Left forelimb (tissue), 1 donor: ENCODE data around the gene ZNF784.

Experiments
- DNase-seq: peaks from one replicate; pipeline ENCODE4 v3.0.0-alpha.2; 2018; ENCODE audit warnings: low spot score

The ZNF784 gene

DNA sequence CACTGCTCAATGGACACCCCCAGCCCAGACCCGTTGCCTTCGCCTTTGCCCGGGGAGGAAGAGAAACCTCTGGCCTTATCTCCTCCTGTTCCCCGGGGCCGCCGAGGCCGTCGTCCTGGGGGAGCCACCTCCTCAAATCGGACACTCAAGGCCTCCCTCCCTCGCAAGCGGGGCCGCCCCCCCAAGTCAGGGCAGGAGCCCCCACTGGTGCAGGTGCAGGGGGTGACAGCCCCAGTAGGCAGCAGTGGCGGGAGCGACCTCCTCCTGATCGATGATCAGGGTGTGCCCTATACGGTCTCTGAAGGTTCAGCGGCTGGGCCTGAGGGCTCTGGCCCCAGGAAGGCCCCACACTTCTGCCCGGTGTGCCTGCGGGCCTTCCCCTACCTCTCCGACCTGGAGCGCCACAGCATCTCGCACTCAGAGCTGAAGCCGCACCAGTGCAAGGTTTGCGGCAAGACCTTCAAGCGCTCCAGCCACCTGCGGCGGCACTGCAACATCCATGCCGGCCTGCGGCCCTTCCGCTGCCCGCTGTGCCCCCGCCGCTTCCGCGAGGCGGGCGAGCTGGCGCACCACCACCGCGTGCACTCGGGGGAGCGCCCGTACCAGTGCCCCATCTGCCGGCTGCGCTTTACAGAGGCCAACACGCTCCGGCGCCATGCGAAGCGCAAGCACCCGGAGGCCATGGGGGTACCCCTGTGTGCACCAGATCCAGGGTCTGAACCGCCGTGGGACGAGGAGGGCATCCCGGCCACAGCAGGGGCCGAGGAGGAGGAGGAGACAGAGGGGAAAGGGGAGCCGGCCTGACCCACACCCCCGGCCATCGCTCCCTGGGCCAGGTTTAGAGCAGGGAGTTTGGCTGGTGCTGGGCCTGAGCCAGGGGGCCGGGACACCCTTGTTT lies 22.0 kb downstream of the ZNF784 start:
- DNase-seq, result no peak

DNA sequence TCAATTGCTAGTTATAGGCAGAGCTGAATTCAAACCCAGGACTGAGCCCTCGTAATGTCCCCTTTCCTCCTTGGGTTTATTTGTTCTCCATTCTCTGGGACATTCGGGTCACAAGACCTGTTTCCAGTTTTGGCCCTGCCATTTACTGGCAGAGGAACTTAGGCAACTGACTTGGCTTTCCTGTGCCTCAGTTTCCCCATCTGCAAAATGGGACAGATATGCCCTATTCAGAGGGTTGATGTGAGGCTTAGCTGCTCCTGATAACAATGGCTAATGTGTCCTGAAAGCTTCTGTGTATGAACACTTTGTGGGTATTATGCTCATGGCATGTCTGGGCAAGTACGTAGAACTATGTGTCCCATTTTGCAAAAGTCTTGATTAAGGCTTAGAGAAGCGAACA lies 23.3 kb downstream of the ZNF784 start:
- no peak for DNase-seq

DNA sequence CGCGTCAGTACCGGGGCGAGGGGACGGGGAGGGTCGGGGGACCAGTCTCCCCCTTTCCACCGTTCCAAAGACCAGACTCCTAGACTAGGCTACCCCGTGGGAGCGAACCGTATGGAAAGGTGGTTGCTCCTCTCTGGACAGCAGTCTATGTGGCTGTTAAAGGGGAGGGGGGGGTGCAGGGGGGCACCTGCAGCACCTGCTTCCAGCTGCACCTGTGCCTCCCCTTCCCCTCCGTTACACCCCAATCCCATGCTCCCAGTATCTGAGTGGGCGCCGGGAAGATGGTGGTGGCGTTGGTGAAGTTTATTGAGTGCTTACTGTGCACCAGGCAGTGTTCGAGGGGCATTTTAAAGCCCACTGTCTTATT lies 23.7 kb downstream of the ZNF784 start:
- no peak for DNase-seq

DNA sequence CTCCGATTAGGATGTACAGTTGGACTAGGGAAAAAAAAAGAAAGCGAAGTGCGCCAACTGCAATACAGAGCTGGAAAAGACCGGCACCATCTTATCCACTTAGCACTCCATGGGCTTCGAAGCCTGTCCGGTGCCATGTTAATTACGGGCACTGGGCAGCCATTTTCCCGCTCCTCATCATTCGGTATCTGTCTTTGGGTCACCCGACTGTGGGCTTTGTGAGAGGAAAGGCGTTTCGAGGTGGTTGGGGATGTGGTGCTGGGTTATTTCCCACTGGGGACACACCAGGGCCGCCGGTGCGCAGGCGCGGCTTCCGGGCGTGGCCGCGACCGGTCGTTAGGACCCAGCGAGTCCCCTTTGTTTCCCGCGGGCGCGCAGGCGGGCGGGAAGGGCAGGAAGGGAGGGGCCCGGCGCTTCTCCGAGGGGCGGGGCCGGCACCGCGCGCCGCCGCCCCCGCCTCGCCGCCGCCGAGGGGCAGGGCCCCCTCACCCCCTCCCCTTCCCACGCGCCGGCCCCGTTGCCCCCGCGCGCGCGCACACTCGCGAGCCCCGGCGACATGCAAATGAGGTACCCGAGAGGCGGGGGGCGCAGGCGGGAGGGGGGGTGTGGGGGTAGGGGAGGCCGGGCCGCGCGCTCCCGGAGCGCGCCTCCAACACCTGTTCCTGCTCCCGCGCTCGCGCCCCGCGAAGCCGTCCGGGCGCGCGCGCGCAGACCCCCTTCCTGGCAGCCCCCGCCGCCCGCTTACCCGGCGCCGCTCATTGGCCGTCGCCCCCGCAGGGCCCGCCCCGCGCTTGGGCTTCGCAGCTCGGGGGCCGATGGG lies 24.3 kb downstream of the ZNF784 start, which contains the start of gene ZNF524:
Gene ZNF524, plus strand, starts transcription at position 447 of the 820 bp plus-strand sequence. CDS start 1,825 bp downstream, outside the sequence.
- DNase-seq, result peak; percentile 95

DNA sequence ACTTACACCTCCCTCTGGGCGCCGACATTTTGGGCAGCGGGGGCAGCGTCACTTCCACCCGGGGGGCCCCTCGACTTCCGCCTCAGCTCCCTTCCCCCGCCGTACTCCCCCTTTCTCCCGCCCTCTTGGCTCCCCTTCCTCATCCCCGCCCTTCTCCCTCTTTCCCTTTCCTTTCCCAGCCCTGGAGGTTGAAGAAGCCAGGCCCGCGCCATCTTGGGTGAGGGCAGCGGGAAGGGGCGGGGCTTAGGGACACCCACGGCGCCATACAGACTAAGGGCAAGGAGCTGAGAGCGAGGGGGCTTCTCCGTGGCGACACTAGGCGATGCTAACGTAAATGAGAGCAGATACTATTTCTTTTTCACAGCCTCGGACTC lies 24.9 kb downstream of the ZNF784 start, which contains the start of gene FIZ1:
Gene FIZ1, minus strand, starts transcription at position 50 of the 374 bp plus-strand sequence. CDS start 1,652 bp downstream, outside the sequence.
- peak; percentile 100 for DNase-seq

DNA sequence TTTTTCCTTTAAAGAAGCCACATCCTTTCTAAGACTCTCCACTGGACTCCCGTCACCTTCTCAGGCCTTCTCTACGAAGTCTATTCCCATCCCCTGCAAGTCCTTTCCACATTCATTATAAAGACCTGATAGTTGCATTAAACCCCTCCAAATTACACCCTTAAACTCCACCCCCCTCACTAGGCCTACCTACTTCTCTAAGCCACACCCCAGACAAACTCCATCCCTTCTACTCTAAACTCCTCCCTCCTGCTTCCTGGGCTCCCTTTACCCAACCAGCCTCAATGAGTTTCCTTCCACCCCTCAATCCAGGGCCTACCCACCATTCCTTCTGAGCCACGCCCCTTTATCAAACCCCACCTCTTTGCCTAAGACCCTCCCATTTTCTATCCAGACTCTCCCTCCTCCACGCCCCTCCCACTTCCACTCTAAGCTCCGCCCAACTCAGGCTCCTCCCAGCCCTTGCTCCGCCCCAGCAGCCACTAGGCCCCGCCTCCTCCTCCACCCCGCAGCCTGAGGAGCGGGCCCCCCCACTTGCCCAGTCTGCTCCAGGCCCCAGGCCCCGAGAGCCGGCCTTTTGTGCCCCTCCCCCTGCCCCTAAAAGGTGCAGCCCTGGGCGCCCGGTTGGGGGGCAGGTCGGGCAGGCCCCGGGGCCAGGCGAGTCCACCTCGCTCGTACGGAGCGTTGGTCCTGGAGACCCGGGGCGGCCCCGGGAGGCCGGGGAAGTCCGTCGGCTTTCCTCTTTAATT lies 25.5 kb downstream of the ZNF784 start:
- peak; percentile 95 for DNase-seq

DNA sequence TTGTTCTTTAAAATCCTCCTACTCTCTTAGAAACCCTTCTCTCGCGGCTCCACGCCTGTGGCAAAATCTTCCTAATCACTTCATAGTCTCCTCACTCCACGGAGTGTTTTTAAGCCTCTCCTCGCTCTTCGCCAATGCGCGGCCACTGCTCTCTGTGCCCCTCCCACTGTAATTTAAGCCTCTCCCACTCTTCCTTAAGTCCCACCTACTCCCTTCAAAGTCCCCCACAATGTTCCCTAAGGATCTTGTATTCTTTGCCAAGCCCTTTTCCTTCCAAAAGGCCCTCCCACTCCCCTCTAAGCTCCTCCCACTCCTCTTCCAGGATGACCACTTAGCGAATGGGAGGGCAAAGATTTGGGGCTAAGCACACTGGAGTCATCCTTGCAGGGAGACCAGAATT lies 26.3 kb downstream of the ZNF784 start:
- DNase-seq, result no peak

DNA sequence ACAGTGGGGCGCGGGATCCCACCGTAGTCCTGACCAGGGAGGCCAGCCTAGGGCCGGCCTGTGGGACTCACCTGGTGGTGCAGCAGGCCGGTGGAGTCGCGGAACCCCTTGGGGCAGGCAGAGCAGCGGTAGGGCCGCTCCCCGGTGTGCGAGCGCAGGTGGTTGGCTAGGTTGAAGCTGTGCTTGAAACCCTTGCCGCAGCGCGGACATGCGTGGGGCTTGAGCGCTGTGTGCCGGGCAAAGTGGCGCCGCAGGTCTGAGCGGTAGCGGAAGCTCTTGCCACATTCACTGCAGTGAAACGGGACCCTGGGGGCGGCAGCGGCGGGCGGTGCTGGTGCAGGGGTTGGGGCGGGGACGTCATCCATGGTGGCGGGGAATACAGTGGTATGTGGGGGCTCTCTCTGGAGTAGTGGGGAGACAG lies 26.9 kb downstream of the ZNF784 start:
- DNase-seq, result no peak

DNA sequence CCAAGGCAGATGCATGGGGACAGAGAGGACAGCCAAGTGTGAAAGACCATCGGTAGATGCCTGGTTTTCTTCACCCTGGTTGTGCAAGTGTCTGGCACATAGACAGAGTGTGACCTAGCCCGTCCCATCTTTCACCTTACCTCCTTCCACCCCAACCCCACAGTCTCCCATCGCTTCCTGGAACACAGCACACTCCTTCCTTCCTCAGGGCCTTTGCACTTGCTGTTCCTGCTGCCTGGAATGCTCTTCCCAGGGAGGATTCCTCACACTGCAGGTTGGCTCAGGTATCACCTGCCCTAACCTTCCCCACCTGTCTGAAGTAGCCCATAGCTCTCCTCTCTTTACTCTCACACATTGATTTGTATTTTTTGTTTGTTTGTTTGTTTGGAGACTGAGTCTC lies 28.1 kb downstream of the ZNF784 start:
- no peak for DNase-seq

DNA sequence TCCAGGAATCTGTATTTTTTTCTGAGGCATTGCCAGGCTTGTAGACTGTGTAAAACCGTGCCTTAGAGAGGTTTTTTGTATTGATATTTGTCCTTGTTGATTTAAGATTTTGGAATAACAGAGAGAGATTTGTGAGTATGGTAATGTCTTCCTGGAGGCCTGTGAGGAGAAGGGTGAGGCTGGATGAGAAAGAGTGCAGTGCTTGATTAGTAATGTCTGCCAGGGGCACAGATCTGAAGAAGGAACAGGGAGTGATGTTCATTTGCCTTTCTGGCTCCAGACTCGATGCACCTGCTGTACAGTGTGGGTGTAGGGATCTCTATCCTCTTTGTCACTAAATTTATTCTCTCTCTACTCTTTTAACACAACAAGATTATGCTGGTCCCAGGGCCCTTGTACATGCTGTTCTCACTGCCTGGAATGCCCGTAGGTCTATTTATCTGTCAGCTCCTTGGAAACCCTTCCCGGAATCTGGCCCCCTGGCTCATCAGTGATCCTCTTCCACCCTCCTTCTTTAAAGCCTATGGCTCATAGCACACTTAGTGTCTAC lies 29.3 kb downstream of the ZNF784 start:
- no peak for DNase-seq

DNA sequence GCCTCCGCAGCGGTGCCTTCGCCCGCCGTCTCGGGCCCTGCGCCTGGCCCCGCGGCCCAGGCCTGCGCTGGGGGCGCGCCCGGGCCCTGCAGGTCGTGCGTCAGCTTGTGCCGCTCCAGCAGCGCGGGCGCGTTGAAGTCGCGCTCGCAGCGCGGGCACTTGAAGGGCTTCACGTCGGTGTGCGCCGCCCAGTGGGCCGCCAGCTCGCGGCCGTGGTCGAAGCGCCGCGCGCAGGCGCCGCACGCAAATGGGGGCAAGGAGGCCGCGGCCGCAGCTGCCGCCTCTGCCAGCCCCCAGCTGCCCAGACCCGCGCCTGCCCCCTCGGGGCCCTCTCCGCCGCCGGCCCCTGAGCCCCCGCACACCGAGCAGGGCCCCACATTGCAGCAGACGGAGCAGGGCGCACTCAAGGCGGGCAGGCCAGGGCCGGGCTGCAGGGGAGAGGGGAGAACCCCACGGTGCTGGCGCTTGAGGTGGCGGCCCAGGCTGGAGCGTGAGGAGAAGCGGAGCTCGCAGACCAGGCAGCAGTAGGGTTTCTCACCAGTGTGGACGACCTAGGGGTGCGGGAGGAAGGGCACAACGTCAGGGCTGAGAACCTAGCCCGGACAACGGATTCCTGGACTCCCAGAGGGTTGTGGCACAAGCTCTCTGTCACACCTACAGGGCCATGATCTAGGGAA lies 31.1 kb downstream of the ZNF784 start:
- DNase-seq, result peak; percentile 42

DNA sequence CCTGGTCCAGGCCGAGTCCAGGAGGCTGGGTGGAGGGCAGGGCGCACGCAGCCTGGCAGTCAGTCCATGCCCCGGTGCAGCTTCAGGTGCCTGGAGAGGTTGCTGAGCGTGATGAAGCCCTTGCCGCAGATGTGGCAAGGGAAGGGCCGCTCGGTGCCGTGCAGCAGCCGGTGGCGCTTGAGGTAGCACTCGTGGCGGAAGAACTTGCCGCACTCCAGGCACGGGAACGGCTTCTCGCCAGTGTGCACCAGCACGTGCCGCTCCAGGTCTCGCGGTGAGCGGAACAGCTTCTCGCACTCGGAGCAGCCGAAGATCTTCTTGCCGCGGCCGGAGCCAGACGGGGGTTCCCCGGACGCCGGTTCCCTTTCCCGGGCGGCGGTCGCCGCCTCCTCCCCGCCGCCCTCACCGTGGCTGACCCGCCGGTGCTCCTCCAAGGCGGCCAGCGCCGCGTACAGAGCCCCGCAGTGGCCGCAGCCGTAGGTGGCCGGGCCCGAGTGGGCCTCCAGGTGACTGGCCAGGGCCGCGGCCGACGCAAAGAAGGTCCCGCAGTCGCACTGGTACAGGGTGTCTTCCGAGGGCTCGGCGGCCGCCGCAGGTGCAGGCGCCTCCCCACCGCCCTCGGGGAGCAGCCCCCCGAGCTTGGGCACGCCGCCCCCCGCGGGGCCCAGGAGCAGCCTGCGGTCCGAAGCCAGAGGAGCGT lies 31.8 kb downstream of the ZNF784 start:
- peak; percentile 49 for DNase-seq

DNA sequence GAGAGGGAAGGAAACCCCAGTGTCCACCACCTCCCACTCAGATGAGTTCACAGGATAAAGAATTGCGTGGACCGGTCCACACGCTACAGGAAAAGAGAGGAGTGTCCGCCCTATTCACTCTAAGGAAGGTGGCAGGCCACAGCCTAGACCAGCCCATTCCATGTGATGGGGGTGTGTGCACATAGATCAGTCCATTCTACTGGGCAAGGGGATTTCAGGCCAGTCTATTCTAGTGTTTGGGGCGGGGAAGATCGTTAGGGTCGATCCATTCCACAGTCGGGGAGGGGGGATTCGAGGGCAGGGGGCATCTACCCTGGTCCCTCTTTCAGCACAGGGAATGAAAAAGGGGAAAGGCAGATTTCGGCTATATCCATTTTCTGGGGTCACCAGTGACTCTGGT lies 32.8 kb downstream of the ZNF784 start:
- peak; percentile 44 for DNase-seq

DNA sequence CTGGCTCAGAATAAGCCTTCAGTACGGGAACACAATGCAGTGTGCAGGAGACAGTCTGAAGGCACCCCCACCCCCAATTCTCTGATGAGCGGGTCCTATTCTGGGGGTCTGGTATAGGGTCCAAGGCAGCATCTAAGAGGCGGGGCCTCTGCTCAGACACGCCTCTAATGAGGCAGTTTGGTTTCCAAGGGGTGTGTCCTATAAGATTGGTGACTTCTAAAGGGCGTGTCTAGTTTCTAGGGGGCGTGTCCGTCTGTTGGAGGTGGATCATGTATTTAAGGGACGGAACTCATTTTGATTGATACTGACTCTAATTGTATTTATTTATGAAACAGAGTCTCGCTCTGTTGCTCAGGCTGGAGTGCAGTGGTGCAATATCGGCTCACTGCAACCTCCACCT lies 33.7 kb downstream of the ZNF784 start:
- DNase-seq, result no peak

DNA sequence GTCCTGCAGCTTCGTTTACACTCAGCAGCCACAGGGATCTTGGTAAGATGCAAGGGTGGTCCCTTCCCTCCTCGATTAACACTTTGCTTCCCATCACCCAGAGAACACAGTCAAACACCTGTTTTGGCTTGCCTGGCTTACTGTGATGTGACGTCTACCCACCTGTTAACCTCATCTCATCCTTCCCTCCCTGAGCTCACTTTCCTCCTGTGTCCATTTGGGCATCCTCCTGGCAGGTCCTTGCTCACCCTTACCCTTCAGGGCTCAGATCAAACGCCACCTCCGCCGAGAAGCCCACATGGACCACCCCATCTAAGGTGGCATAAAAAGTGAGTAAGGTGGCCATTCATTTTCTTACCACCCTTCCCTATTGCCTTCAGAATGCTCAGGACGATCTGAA lies 34.3 kb downstream of the ZNF784 start:
- no peak for DNase-seq

DNA sequence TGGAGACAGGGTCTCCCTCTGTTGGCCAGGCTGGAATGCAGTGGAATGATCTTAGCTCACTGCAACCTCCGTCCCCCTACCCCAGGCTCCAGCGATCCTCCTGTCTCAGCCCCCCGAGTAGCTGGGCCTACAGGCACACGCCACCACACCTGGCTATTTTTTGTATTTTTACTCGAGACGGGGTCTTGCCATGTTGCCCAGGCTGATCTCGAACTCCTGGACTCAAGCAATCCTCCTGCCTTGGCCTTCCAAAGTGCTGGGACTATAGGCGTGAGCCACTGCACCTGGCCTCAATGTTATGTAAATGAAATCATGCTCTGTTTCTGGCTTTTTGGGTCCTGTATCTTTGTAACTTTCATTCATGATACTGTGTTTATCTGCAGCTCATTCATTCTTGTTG lies 35.6 kb downstream of the ZNF784 start:
- DNase-seq, result no peak

DNA sequence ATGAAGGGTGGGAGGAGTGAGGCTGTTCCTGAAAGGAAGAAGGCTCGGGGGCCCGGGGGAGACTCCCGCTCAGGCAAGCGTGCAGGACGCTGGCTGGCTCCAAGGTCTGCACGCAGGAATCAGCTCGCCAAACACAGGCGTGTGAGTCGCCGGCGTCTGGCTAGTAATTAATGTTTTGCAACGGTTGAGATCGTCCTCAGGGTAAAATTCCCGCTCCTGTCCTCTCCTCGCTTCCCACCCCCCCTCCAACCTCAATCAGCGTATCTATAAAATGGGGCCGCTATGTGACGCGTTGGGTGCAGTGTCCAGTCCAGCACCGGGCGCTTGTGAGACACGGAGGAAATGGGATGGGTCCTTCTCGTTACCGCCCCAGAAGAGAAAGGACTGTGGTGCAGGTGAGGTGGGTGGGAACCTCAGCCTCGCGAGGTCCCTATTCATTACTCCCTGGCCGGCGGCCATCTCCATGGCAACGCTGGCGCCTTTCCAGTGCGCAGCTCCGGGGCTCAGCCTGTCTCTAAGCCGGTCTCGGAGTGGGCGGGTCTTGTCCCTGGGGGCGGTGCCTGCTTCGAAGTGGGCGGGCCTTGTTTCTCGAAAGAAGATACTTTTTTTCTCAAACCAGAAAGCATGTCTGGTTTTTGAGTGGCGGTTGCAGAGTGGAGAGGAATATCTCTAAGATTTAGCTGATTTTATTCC lies 37.2 kb downstream of the ZNF784 start:
- peak; percentile 92 for DNase-seq

DNA sequence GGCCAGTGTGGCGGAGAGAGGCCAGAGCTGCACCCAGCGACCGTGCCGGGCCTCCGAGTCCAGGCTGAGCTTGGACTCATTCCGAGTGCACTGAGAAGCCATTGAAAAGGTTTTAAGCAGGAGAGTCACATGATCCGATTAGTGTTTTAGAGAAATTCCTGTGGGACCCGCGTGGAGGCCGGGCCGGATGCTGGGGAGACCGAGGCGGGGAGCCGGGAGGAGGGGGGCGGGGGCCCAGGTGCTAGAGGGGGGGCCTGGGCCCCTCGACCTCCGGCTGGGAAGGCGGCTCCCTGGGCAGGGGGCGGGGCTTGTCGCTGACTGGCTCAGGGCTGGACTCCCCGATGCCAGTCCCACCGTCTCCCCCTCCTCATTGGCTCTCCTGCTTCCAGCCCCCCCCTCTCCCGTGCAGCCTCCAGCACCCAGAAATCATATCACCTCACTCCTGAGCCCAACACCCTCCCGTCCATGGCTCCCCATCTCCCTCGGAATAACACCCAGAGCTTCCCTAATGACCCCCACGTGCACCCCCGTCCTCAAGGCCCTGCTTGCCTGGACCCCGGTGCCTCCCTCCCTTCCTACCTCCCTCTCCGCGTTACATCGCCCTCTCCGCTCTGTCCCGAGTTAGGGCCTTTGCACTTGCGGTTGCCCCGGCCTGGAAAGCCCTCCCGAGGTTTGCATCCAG lies 38.6 kb downstream of the ZNF784 start:
- DNase-seq, result peak; percentile 88

DNA sequence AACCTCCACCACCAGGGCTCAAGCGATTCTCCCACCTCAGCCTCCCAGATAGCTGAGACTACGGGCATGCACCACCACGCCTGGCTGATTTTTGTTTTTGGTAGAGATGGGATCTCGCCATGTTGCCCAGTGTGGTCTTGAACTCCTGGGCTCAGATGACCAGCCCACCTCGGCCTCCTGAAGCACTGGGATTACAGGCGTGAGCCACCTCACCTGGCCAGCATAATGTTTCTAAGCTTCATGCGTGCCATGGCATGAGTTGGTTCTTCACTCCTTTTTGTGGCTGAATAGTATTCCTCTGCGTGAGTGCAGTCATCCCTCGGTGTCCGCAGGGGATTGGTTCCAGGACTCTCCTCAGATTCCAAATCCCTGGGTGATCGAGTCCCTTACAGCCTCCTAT lies 39.5 kb downstream of the ZNF784 start:
- no peak for DNase-seq
